Stimulated activated CD4-positive, alpha-beta T cell treated with anti-CD3 and anti-CD28 coated beads, TNF-alpha, amount 100 ng/mL, for 24 hours (primary cell): Measurements from ENCODE around the gene CALCOCO1.

ENCODE experiments used
- DNase-seq, 3 experiments: peaks; one replicate each; pipeline ENCODE4 v3.0.0-alpha.2; 2020; ENCODE audit warnings: low read depth in 3 of 3

The CALCOCO1 gene

DNA sequence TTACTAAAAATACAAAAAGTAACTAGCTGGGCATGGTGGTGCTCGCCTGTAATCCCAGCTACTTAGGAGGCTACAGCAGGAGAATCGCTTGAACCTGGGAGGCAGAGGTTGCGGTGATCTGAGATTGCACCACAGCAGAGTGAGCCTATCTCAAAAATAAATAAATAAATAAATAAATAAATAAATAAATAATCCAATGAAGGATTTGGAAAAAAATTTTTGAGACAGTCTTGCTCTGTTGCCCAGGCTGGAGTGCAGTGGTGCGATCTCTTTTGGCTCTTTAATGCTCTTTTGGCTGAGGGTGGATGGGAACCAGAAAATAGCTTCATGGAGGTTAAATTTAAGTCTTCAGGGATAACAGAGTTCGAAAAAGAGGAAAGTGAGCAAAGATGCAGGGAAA is 63.1 kb downstream of the CALCOCO1 start:
- DNase-seq = no peak

DNA sequence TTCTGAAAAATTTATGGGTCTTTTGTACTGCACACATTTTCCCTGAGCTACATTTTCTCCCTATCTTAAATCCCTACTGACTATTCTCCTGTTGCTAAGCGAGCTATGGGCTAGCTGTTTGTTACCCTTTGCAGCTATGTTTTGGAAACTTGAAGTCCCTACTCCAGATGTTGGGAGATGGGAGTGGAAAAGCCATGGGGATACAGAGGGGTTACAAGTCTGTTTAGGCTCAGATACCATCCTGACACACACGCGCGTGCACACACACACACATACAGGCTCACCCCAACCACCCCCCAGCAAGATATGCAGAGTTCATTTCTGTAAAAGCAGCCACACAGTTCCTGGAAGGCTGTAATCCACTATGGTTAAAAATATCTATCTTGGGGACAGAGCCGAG is 67.2 kb downstream of the CALCOCO1 start:
- no peak for DNase-seq

DNA sequence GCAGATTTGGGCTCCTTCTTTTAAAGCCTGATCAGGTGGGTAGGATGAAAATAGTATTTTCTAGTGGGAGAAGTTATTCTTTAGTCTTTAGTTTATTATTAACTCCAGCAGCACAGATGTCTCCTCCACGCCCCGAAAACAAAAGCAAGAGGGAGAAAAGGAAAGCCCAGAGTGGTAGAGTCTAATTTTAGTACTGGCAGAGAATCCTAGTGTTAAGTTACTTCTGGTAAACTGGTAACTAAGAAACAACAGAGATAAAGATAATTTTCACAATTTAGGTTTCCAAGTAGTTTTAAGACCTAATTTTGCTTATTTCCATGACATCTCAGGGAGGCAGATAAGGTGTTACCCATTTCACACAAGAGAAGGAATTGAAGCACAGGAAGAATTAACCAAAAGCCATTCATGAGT is 67.7 kb downstream of the CALCOCO1 start:
- DNase-seq = no peak

DNA sequence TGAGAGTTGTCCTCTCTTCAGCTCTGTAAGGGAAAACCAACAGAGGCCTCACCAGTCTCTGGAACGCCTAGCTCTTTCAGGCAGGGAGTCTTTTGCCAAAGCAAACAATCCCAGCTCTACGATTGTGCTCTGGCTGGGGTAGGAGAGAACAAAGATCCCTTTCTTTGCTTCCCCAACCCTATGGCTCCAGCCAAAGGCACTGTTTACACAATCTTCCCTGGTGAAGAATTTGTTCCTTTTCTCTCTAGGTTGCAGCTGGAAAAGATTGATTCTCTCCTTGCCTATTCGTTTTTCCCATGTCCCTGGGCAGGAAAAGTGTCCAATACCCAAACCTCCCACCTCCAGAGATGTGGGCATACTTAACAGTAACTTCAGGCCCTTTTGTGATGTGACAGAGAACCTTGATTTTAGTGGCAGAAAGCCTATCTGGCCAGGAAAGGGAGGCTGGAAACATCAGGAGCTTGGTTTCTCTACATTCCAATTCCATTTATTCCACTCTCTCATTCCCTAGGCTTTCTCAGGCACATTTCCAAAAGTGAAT is 68.2 kb downstream of the CALCOCO1 start:
- DNase-seq = no peak
